Endothelial cell of umbilical vein (primary cell): ENCODE results near the gene ARL8A. TPM values are rescaled to one million over a fixed set of nuclear protein-coding genes. Genes with fewer than 3 reads are reported as not detected.

Source experiments
- BruUV-seq: library from RNA; stranded (reverse); fragments of 400-500 nt; replicated peaks from 2 replicates; lab custom pipeline; 2021; lab: Mats Ljungman, UMichigan
- CTCF ChIA-PET: fragments of 300-600, 350-600 bp; sonication (Branson Sonifier 250); formaldehyde crosslinking; loops from one replicate; lab custom pipeline; 2021; ENCODE audit warnings: antibody characterized with exemption, inconsistent platforms; lab: Charles Lee
- POLR2A ChIA-PET: fragments of 300-600, 350-600 bp; sonication (Branson Sonifier 250); formaldehyde crosslinking; loops from one replicate; lab custom pipeline; 2021; ENCODE audit warnings: antibody characterized with exemption, inconsistent platforms; lab: Charles Lee
- DNase-seq: peaks from one replicate; pipeline ENCODE4 v3.0.0-alpha.2; 2011; ENCODE audit warnings: low read depth, low spot score
- FAIRE-seq: peaks from 2 replicates; lab custom pipeline; 2011; peaks lifted over from hg19 to GRCh38; lab: Jason Lieb, UNC
- H2AFZ ChIP-seq: 2 replicates; pipeline ENCODE4 v1.6.0; 2012; ENCODE audit warnings: low read depth, low read length, control low read depth, inconsistent platforms
- H3K27ac ChIP-seq: 2 replicates; pipeline ENCODE4 v1.5.1; 2011; ENCODE audit warnings: low read depth, mild to moderate bottlenecking, control low read depth, low read length, moderate library complexity; ENCODE audit not compliant: insufficient read depth
- H3K27me3 ChIP-seq, 2 experiments: 2 replicates each; pipeline versions ENCODE4 v1.6.0 to v1.6.1; 2011; ENCODE audit warnings: low read length in 2 of 2, mixed read lengths in 1 of 2; ENCODE audit not compliant: control insufficient read depth in 2 of 2, insufficient read depth in 2 of 2
- H3K36me3 ChIP-seq, 2 experiments: 2 replicates in 1 of 2; 3 replicates in 1 of 2; pipeline ENCODE4 v1.5.1; 2011; ENCODE audit warnings: low read length in 2 of 2, mild to moderate bottlenecking in 1 of 2, moderate library complexity in 1 of 2; ENCODE audit not compliant: control insufficient read depth in 2 of 2, insufficient read depth in 2 of 2; ENCODE audit errors: extremely low read depth in 1 of 2
- H3K4me1 ChIP-seq: 3 replicates; pipeline ENCODE4 v1.5.1; 2011; ENCODE audit warnings: mild to moderate bottlenecking, low read length; ENCODE audit not compliant: control insufficient read depth, insufficient read depth; ENCODE audit errors: extremely low read depth
- H3K4me2 ChIP-seq: 2 replicates; pipeline ENCODE4 v1.6.1; 2011; ENCODE audit warnings: low read length, control low read depth, mixed read lengths; ENCODE audit not compliant: insufficient read depth
- H3K4me3 ChIP-seq, 3 experiments: fragments of 200-600 bp in 1 of 3; sonication (generic), shearing (Covaris generic) in 1 of 3; replicated peaks in 1 of 3; 2 replicates each; pipeline ENCODE4 v1.5.1; 2011 to 2016; ENCODE audit warnings: control low read depth in 3 of 3, low read length in 3 of 3, mild to moderate bottlenecking in 2 of 3, inconsistent platforms in 1 of 3, low read depth in 1 of 3, moderate library complexity in 1 of 3; ENCODE audit not compliant: insufficient read depth in 1 of 3
- H3K79me2 ChIP-seq: 2 replicates; pipeline ENCODE4 v1.6.0; 2012; ENCODE audit warnings: low read length, inconsistent platforms; ENCODE audit not compliant: control insufficient read depth, insufficient read depth
- H3K9ac ChIP-seq: replicated peaks from 2 replicates; pipeline ENCODE3; 2011; ENCODE audit warnings: low read length, control low read depth; ENCODE audit not compliant: insufficient read depth; ENCODE audit errors: extremely low read depth
- H3K9me1 ChIP-seq: replicated peaks from 3 replicates; pipeline ENCODE4 v1.6.0; 2011; ENCODE audit warnings: mild to moderate bottlenecking, low read length; ENCODE audit not compliant: control insufficient read depth, insufficient read depth; ENCODE audit errors: extremely low read depth
- H3K9me3 ChIP-seq: replicated peaks from 2 replicates; pipeline ENCODE4 v1.5.1; 2012; ENCODE audit warnings: low read length, inconsistent platforms; ENCODE audit not compliant: control insufficient read depth, insufficient read depth
- H4K20me1 ChIP-seq: replicated peaks from 2 replicates; pipeline ENCODE3; 2011; ENCODE audit warnings: mild to moderate bottlenecking, low read length; ENCODE audit not compliant: control insufficient read depth, insufficient read depth; ENCODE audit errors: extremely low read depth
- CTCF ChIP-seq, 2 donors: IDR thresholded peaks; 1 replicate in 1 of 2; 2 replicates in 1 of 2; pipeline ENCODE4 v1.5.1; 2011; ENCODE audit warnings: low read length in 2 of 2, mild to moderate bottlenecking in 2 of 2, moderate library complexity in 2 of 2, control low read depth in 1 of 2, inconsistent platforms in 1 of 2, low read depth in 1 of 2; ENCODE audit not compliant: insufficient read depth in 1 of 2; ENCODE audit errors: extremely low read depth in 1 of 2
- EZH2 ChIP-seq: IDR thresholded peaks from 2 replicates; pipeline ENCODE4 v1.6.1; 2012; ENCODE audit warnings: borderline replicate concordance, low read depth, mild to moderate bottlenecking, moderate library complexity, low read length, inconsistent platforms; ENCODE audit not compliant: severe bottlenecking
- FOS ChIP-seq: IDR thresholded peaks from 2 replicates; pipeline ENCODE4 v1.6.1; 2011; ENCODE audit warnings: mild to moderate bottlenecking, low read length, moderate library complexity, borderline replicate concordance; ENCODE audit not compliant: insufficient read depth
- GATA2 ChIP-seq: IDR thresholded peaks from 2 replicates; pipeline ENCODE4 v1.7.0; 2011; ENCODE audit warnings: low read depth, mild to moderate bottlenecking, moderate library complexity, mixed read lengths, low read length; ENCODE audit not compliant: insufficient read length, insufficient read depth
- JUN ChIP-seq: IDR thresholded peaks from 2 replicates; pipeline ENCODE4 v1.6.1; 2011; ENCODE audit warnings: borderline replicate concordance, low read depth; ENCODE audit not compliant: insufficient read length, insufficient read depth
- MYC ChIP-seq: IDR thresholded peaks from one replicate; pipeline ENCODE4 v1.6.1; 2011; ENCODE audit warnings: mild to moderate bottlenecking, low read depth, low read length
- POLR2A ChIP-seq: IDR thresholded peaks from 2 replicates; pipeline ENCODE4 v1.6.1; 2012; ENCODE audit warnings: low read depth, mild to moderate bottlenecking, control low read depth, low read length
- POLR2AphosphoS5 ChIP-seq: IDR thresholded peaks from 2 replicates; pipeline ENCODE4 v1.6.1; 2012; ENCODE audit warnings: low read depth, mild to moderate bottlenecking, control low read depth, low read length, moderate library complexity; ENCODE audit not compliant: insufficient read depth
- dilution Hi-C: fragments of 300-500 bp; cut with MboI; formaldehyde crosslinking; loops from one replicate; pipeline ENCODE4 v1.15.0; 2019; ENCODE audit warnings: low sequenced_read_pairs; ENCODE audit not compliant: extremely low pct_ligation_motif_present
- intact Hi-C: fragments of 100-400 bp; cut with micrococcal nuclease; formaldehyde crosslinking; loops from one replicate; pipeline ENCODE4 v1.10.0; 2022
- polyA plus RNA-seq, 4 experiments: library from polyadenylated mRNA; depleted of rRNA in 3 of 4; stranded (reverse) in 3 of 4; unstranded in 1 of 4; fragments of >200 nt; gene quantifications; 2 replicates each; pipeline versions ENCODE4 v1.2.1 to v1.2.3, GENCODE V29; 2011 to 2012; ENCODE audit warnings: missing spikeins in 1 of 4
- total RNA-seq: library from RNA; stranded (reverse); gene quantifications from 2 replicates; pipeline ENCODE4 v1.2.3, GENCODE V29; 2021
- TF ChIP-seq, protein P1 (sequence below): IDR thresholded peaks from 2 replicates; pipeline ENCODE4 v1.6.1; 2011; ENCODE audit not compliant: insufficient read depth, insufficient read length

Gene ARL8A
- total and polyA plus RNA-seq, 2 donors (not counting 3 experiments of a cell fraction or from before 2014, with no cell fraction given), result 54.3 to 69.5 TPM

- Histone ChIP-seq H3K36me3 (no peaks in the 10 kb centered on the region), H3K4me3 (no peak overlapping the region), H3K4me2 (no peak overlapping the region), H3K79me2 (no peaks in the 10 kb centered on the region), H4K20me1 (no peaks in the 10 kb centered on the region), H3K4me1 (peaks cover 12% of the 10 kb centered on the region), H3K9me1 (no peaks in the 10 kb centered on the region), H3K27me3 (no peaks in the 10 kb centered on the region), H2AFZ (no peak overlapping the region), H3K27ac (no peak overlapping the region), H3K9ac (no peak overlapping the region), H3K9me3 (no peaks in the 10 kb centered on the region)
- FAIRE-seq (no peak), DNase-seq (no peak)
- POLR2A ChIA-PET, result no interaction called here
- dilution Hi-C loops (no loop called here), intact Hi-C loops (no loop called here)
- no peak for TF ChIP-seq MYC
- no peak for TF ChIP-seq CTCF (IDR thresholded peaks at IDR 0.05; ENCODE audit: extremely low read depth in 1 of 2, insufficient read depth in 1 of 2, low read depth in 1 of 2, low read length in 2 of 2)
- TF ChIP-seq POLR2A, result no peak
- no peak for TF ChIP-seq JUN
- TF ChIP-seq, protein P1, sequence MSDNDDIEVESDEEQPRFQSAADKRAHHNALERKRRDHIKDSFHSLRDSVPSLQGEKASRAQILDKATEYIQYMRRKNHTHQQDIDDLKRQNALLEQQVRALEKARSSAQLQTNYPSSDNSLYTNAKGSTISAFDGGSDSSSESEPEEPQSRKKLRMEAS, result no peak
- no peak for TF ChIP-seq POLR2AphosphoS5
- CTCF ChIA-PET, result no interaction called here
- BruUV-seq, result no TSS peak
Measured at GRCh38 chr1:202150187-202150586, 5.7 kb upstream of the ARL8A start.

DNA sequence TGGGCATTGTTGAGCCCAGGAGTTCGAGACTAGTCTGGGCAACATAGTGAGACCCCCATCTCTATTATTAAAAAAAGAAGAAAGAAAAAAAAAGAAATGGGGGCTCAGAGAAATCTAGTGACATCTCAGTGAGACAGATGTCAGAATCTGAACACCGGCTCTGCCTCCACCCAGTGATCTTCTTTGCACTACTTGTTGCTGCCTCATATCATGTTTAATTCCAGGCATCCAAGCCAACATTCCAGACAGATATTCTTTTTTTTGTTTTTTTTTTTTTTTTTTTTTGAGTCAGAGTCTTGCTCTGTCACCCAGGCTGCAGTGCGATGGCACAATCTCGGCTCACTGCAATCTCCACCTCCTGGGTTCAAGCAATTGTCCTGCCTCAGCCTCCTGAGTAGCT is 5.0 kb upstream of the ARL8A start:
- POLR2A ChIA-PET, result no interaction called here
- BruUV-seq, result no TSS peak

More for the DNA sequence above, 5.0 kb upstream of the ARL8A start:
- intact Hi-C loops (no loop called here), dilution Hi-C loops (no loop called here)
- H3K9me3 ChIP-seq, result no peaks in the 10 kb centered on the region
- no peaks in the 10 kb centered on the region for H3K9me1 ChIP-seq
- no peak for FAIRE-seq
- no peak overlapping the region for H3K27ac ChIP-seq
- no peaks in the 10 kb centered on the region for H3K36me3 ChIP-seq
- H3K4me2 ChIP-seq, result no peak overlapping the region
- no peaks in the 10 kb centered on the region for H4K20me1 ChIP-seq
- peaks cover 5% of the 10 kb centered on the region for H3K79me2 ChIP-seq
- TF ChIP-seq, protein P1, result no peak
- TF ChIP-seq EZH2 (no peak), POLR2A (no peak), GATA2 (no peak), FOS (no peak), POLR2AphosphoS5 (no peak), MYC (no peak), JUN (no peak), CTCF (IDR thresholded peaks at IDR 0.05; ENCODE audit: extremely low read depth in 1 of 2, insufficient read depth in 1 of 2, low read depth in 1 of 2, low read length in 2 of 2) (no peak)
- no peak overlapping the region for H2AFZ ChIP-seq
- H3K4me1 ChIP-seq, result peaks cover 9% of the 10 kb centered on the region
- no peak overlapping the region for H3K4me3 ChIP-seq
- DNase-seq, result no peak
- H3K27me3 ChIP-seq, result no peaks in the 10 kb centered on the region
- CTCF ChIA-PET, result no interaction called here
- H3K9ac ChIP-seq, result no peak overlapping the region
